GM10847 (cell line): Measurements from ENCODE around the gene TCERG1L.

Experiments
- POLR2A ChIP-seq: IDR thresholded peaks from 2 replicates; pipeline ENCODE4 v1.6.1; 2011; ENCODE audit not compliant: insufficient read length; ENCODE audit errors: extremely low read depth

TCERG1L gene

DNA sequence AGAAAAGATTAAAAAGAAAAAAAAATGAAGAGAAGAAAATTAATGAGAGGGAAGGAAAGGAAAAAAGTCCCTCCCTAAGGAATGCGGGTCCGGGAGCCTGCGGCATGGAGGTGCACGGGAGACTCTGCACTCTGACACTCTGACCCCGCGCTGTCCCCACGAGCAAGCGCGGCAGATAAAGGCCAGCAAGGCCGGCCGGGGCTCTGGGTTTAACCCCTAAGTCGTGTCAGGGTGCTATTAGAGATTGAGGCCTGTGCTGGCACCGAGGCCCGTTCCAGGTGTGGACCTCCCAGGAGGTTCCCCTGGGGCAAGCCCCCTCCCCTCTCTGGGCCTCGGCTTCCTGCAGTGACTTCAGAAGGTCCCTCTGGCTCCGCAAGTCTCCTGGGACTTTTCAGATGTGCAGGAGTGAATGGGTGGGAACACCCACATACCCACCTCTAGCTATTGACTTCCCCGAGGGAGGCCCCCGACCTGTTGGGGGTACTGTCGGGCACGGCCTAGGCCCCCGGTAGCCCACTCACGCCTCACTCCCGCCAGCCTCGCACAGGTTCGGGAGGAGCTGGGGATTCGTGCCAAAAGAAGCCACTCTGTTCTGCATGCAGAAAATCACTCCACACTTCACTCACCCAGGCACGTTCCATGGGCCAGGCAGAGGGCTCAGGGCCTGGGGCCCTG is 164.1 kb downstream of the TCERG1L start:
- TF ChIP-seq POLR2A, result no peak

DNA sequence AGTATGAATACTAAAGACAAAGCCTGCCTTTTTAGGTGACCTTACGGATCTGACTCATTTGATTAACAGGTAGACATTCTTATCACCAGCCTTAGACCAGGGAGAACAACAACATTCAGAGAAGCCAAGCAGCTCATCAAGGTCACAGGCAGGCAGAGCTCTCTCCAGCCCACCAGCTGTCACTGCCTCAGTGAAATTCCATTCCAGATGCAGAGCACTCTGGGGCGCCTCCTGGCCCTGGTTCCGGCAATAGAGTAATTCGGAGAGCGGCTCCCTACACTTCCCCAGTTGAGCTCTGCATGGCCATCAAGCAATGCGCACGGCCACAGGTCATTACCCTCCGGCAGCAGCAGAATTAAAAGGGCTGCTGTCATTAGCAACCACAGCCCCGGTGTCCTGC is 164.7 kb downstream of the TCERG1L start:
- no peak for TF ChIP-seq POLR2A

DNA sequence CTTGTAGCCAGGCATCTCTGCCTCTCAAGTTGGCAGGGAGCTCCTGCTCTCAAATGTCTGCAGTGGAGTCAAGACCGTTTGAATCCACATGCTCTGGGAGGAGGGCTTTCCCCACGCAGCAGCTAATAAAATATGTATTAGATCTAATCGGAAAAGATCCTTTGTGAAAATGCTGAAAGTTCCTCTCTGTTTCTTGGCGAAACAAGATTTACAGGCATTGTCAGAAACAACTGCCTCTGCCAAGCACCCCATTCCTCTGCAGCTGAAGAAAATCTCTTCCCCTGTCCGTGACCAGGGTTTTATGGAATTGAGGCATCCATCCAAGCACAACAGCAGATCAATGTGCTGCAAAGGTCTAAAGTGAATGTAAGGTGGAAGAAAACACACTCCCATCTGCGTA is 165.8 kb downstream of the TCERG1L start:
- TF ChIP-seq POLR2A, result no peak

DNA sequence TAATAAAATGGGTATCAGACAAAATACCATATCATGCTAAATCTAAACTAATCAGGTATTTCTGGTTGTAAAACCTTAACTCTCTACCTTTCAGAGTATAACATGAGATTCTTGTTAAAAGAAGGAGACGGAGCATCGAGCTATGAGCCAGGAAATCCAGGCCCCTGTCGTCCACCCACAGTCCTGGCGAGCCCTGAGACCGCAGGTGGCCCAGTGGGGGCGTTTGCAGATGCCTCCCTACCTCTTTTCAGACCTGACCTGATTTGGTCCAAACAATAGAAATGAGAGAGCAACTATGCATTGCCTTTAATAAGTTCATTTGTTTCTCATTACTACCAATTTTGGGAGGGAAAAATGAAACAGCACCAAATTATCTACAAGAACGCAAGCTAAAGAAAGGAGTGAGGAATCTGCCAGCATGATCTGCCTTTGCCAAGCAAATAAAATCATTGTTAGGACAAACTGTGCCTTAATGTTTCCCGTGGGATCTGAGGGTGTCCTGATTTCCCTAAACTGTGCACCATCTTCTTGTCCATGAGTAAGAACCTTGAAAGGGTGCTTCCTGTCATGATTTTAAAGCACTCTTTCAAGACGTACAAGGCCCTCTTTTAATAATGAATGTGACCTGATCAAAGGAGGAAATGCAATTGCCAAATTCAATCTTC is 166.7 kb downstream of the TCERG1L start:
- no peak for TF ChIP-seq POLR2A

DNA sequence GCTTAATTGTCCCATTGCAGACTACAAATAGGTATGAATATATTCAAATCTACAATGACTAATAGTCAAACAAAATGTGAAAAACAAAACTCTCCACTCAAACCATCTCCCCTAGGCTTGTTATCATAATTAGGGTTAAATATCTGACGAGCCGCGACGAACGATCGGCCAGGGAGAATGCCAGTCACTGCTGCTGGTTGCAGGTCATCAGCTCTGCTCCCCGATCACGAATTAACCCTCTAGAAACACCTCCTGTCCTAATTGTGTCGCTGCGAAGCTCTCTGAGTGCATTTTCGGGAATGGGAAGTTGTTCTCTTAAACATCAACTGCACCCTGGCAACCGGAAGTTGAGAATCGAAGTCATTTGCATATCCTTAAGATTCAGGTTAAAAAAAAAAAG is 167.3 kb downstream of the TCERG1L start:
- no peak for TF ChIP-seq POLR2A

DNA sequence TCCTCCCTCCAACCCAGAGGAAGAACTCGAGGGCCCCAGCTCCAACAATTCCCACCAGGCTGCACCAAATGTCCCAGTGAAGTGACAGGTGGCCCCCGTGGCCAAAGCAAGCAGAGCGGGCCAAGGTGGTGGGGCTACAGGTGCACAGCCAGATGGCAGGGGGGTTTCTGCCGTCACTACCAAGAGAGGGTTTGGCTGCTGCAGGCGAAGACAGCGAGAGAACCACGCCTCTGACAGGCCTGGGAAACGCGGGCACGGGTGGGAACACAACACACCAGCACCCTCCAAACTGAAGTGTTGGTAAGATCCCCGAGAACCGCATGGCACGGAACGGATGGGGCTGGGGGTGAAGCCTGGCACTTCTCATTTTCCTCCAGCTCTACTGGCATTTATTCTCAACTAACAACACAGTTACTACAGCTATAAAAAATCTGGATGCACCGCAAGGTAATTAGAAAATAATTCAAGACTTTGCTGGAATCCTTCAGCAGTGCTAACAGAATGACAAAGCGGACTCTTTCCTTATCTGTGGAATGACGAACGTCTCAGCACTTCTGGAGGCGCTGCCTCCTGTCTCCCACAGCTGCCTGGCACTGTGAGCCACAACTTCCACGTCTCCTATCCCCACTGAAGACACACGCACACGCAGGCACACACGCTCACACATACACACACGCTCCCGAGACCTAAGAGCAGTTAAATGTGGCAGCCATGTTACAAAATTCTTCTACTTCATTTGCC is 167.9 kb downstream of the TCERG1L start:
- TF ChIP-seq POLR2A, result no peak

DNA sequence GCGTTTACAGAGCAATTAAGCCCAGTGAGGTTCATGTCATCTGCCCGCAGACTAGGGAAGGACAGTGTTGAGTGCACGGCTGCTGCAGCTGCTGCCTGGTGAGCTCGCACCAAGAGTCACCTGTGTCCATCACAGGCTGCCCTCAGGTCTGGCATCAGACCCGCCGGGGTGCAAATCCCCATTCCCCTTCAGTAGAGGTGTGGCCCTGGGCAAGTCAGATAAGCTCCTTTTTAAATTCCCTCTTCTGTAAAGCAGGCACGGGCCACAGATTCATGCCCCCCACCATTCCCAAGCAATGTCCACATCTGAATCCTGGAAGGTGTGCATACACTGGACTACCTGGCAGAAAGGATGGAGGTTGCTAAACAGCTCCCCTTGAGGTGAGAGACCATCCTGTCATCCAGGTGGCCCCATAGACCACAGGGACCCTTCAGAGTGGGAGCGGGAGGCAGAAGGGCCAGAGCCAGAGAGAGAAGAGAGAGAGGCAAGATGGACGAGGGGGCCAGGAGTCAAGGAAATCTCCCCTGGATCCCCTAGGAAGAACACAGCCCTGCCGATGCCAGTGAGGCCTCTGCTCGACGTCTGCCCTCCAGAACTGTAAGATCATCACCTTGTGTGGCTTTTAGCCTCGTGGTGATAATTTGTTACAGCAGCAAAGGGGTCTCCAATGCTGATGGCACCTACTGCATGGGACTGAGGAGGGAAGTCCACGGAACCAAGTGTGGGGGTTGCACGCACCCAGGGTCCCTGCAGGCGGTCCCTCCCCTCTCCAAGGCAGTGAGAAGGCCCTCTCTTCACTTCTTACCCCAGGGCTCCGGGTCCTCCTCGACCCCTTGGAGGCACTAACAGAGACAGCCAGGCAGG is 168.8 kb downstream of the TCERG1L start:
- TF ChIP-seq POLR2A, result no peak

DNA sequence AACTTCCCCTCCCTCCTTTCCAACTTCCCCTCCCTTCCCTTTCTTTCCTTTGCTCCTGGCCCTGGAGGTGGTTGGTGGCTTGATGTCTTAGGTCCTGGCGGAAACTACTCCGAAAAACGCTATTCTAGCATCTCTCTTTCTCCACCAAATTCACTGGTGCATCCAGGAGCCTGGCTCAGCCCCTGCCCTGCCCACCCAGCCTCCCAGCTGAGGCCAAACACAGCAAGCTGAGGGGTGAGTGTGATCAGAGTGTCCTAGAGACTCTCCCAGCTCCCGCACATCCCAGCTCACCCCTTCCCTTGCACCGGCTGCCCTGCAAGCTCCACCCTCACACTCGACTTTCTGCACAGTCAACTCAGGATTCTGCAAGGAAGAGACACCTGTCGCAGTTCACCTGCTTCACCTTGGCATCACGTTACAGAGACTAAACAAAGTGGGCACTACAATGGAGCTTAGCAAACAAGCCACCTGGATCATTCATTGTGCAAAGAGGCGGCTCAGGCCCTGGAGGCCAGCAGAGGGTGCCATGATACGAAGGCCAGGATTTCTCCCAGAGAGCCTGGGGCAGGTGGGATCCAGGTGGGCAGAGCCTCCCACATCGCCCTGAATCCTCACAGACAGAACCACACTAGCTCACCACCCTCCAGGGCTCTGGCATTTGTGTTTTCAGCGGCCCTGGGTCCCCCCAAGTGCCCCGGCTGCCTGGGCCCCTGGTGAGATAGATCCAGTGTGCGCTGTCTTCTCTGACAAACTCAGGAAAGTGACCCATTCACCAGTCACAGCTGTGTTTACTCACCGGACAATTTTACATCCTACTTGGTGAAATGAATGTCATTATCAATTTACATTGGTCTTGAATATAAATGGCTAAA is 169.6 kb downstream of the TCERG1L start:
- TF ChIP-seq POLR2A, result no peak

DNA sequence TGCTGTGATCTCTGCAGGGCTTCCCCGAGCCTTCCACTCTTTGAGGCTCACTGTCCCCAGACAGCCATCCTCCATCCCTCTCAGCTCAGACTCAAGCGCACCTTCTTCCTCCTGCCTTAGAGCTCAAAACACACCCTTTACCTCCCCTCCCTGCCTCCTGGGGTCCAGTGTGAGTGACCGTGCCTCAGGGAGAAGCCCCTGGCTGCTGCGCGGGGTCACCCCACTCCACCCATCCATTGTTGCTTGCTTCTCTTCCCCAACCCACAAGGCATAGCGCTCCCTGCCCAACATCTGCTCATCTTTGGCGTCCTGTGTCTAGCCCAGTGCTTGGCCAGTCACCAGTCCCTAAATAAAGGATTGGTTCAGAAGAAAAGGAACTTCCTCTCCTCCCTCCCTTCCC is 170.3 kb downstream of the TCERG1L start:
- no peak for TF ChIP-seq POLR2A

DNA sequence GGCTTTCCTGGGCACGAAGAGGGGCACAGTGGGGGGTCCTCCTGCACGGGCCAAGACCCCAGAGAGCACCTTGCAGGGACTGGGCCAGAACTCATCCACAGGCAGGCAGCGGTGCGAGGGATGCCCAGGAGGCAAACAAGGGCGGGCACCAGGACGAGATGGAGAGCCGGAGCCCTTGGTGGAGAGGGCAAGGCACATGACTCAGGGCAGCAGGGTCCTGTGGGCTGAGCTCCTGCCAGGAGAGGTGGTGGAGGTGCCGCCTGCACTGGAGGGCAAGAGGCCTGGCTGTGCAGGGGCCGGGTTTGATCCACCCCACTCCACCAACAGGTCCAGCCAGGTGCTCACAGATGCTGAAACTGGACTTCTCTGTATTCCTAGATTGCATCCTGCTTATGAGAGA is 170.9 kb downstream of the TCERG1L start:
- TF ChIP-seq POLR2A, result no peak

DNA sequence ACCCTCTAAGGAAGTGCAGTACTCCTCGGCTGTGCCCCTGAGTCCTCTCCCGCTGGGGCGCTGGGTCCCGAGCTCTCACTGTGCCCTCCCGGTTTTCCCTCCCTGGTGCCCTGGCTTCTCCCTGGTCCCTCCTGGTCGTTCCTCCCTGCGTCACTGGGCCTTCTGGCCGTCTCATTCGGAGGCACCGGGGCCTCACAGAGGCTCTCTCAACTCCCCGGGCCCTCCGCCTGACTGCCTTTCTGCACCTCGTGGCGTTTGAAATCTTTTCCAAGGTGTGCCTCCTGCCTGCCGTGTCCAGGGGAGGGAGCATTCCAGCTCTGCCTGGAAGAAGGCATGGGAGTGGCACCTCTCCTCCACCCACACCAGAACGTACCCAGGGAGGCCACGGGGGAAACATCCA is 174.3 kb downstream of the TCERG1L start:
- no peak for TF ChIP-seq POLR2A

DNA sequence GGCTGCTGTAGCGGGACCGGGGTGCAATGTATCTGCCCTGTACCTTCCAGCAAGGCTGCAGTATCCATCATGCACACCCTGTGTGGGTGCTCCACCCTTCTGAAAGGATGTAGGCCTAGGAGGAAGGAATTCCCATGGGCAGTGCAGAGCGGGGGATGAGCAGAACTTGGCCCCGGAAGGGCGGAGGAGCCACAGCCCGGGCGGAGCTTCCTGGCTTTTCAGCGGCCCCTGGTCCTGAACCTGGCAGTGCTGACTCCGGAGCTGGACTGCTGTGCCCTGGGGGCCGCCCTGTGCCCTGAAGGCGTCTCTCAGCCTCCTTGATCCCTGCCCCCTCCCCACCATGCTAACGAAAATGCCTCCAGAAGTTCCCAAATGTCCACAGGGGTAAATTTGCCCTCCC is 175.8 kb downstream of the TCERG1L start:
- no peak for TF ChIP-seq POLR2A

DNA sequence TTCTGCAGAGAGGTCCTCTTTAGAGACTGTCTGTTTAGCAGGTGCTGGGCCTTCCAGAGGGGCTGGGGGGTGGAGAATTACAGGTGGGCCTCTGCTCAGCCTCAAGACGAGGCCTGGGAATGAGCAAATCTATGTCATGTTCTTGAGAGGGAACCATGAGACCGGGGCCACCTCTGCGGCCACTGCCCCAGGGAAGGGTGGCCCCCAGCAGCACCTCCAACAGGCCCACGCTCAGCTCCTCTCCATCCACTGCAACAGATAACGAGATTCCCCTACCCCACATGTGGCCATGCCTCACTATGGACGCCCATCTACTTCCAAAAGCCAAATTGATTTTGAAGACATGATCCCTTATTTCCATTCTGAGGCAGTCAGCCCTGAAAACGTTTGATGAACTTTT is 176.9 kb downstream of the TCERG1L start:
- TF ChIP-seq POLR2A, result no peak

DNA sequence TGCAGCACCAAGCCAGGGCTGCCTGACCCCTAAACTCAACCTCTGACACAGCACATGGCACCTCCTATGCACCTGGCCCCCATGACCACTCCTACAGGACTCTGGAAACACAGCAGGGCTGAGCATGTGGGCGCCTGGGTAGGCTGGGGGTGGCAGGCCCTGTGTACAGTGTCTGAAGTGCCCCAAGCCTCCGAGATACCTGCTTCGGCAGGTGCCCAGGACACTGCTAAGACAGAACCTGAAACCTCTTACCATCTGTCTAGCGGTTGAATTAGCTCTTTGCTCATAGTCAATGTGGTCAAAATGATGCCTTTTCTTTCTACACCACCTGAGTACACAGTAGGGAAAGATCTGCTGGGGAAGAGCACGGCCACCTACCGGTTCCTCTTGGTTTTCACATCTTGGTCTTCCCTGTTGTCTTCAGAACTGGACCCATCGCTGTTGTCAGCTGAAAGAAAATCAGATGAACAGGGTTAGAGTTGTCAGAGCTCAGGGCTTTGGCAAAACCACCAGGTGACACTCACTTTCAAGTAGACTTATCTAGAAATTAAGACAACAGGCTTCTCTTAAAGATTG is 177.4 kb downstream of the TCERG1L start:
- TF ChIP-seq POLR2A, result no peak
